Uterus (tissue), 4 donors: ENCODE data around the gene LDB3. TPM values are rescaled to one million over a fixed set of nuclear protein-coding genes. Genes with fewer than 3 reads are reported as not detected.

Experiments
- DNase-seq, 2 donors: peaks; one replicate each; pipeline ENCODE4 v3.0.0-alpha.2; 2019 to 2020
- H3K27ac ChIP-seq, 2 donors: fragments of 200-600 bp; sonication (generic); 1 replicate in 1 of 2; 2 replicates in 1 of 2; pipeline ENCODE4 v1.5.1; 2016 to 2018
- H3K27me3 ChIP-seq, 2 donors: fragments of 200-600 bp; sonication (generic); one replicate each; pipeline ENCODE4 v1.5.1; 2018 to 2019; ENCODE audit warnings: control low read depth in 1 of 2
- H3K36me3 ChIP-seq, 2 donors: fragments of 200-600 bp; sonication (generic); one replicate each; pipeline ENCODE4 v1.5.1; 2019; ENCODE audit warnings: control low read depth in 1 of 2
- H3K4me1 ChIP-seq, 2 donors: fragments of 200-600 bp; sonication (generic); one replicate each; pipeline ENCODE4 v1.5.1; 2018 to 2019; ENCODE audit warnings: control low read depth in 1 of 2
- H3K4me3 ChIP-seq, 2 donors: fragments of 200-600 bp; sonication (generic); 1 replicate in 1 of 2; 2 replicates in 1 of 2; pipeline ENCODE4 v1.5.1; 2018 to 2019; ENCODE audit warnings: mild to moderate bottlenecking in 1 of 2
- H3K9me3 ChIP-seq, 2 donors: fragments of 200-600 bp; sonication (generic); one replicate each; pipeline ENCODE4 v1.5.1; 2019; ENCODE audit warnings: control low read depth in 1 of 2
- CTCF ChIP-seq, 4 experiments: fragments of 200-600 bp in 2 of 4; fragments of 450-650 bp in 2 of 4; sonication (generic) in 2 of 4; IDR thresholded peaks; one replicate each; pipeline ENCODE4 v1.5.1; 2016 to 2019; ENCODE audit warnings: antibody characterized with exemption in 4 of 4, mild to moderate bottlenecking in 2 of 4, moderate library complexity in 1 of 4
- POLR2A ChIP-seq, 2 donors: fragments of 450-650 bp; IDR thresholded peaks; one replicate each; pipeline ENCODE4 v1.6.1; 2016; ENCODE audit warnings: antibody characterized with exemption in 2 of 2, mild to moderate bottlenecking in 1 of 2, moderate library complexity in 1 of 2
- intact Hi-C: fragments of 100-400 bp; cut with DNase I; formaldehyde crosslinking; loops from one replicate; pipeline ENCODE4 v1.15.1; 2023; ENCODE audit warnings: low total_unique reads
- total RNA-seq, 4 donors: library from RNA; depleted of rRNA in 3 of 4; stranded (reverse); fragments of >200 nt in 3 of 4; gene quantifications; one replicate each; pipeline versions ENCODE4 v1.1.0 to v1.2.4, GENCODE V29; 2014 to 2023
- donor health status: DM: yes; HTN: yes; CAD: no.

LDB3 gene
- total RNA-seq, 4 donors from 2014 or later = 0.97 to 33.4 (median 4.2) TPM

- Histone ChIP-seq H3K4me3 (no peak overlapping the region), H3K27ac (no peak overlapping the region), H3K9me3 (no peaks in the 10 kb centered on the region), H3K27me3 (no peaks in the 10 kb centered on the region), H3K36me3 (no peaks in the 10 kb centered on the region), H3K4me1 (no peaks in the 10 kb centered on the region)
- TF ChIP-seq CTCF (IDR thresholded peaks at IDR 0.05) (no peak), POLR2A (IDR thresholded peaks at IDR 0.05) (no peak)
- no peak for DNase-seq
- intact Hi-C loops = no loop called here
These were observed 9.1 kb downstream of the LDB3 start for GRCh38 chr10:86677374-86677773.

- Histone ChIP-seq H3K4me3 (no peak overlapping the region), H3K27me3 (no peaks in the 10 kb centered on the region), H3K4me1 (no peaks in the 10 kb centered on the region), H3K27ac (no peak overlapping the region), H3K36me3 (no peaks in the 10 kb centered on the region), H3K9me3 (no peaks in the 10 kb centered on the region)
- intact Hi-C loops = no loop called here
- no peak for TF ChIP-seq CTCF (IDR thresholded peaks at IDR 0.05)
- no peak for TF ChIP-seq POLR2A (IDR thresholded peaks at IDR 0.05)
- no peak for DNase-seq
These were observed 10.9 kb downstream of the LDB3 start for GRCh38 chr10:86678999-86679792.

- Histone ChIP-seq H3K27me3 (no peaks in the 10 kb centered on the region), H3K36me3 (no peaks in the 10 kb centered on the region), H3K4me1 (no peaks in the 10 kb centered on the region), H3K4me3 (no peak overlapping the region), H3K9me3 (no peaks in the 10 kb centered on the region), H3K27ac (no peak overlapping the region)
- intact Hi-C loops = no loop called here
- TF ChIP-seq CTCF (IDR thresholded peaks at IDR 0.05) (no peak), POLR2A (IDR thresholded peaks at IDR 0.05) (no peak)
- DNase-seq = no peak
These were observed 12.7 kb downstream of the LDB3 start for GRCh38 chr10:86681047-86681446.

GRCh38 chr10:86681722-86682386 is 13.5 kb downstream of the LDB3 start:
- intact Hi-C loops = no loop called here
- no peak for TF ChIP-seq CTCF (IDR thresholded peaks at IDR 0.05)
- TF ChIP-seq POLR2A (IDR thresholded peaks at IDR 0.05) = no peak

GRCh38 chr10:86682675-86683074 is 14.4 kb downstream of the LDB3 start:
- no peak for DNase-seq
- TF ChIP-seq CTCF (IDR thresholded peaks at IDR 0.05) (no peak), POLR2A (IDR thresholded peaks at IDR 0.05) (no peak)
- intact Hi-C loops = no loop called here
- no peaks in the 10 kb centered on the region for H3K9me3 ChIP-seq
- H3K27ac ChIP-seq = peak overlapping the region in 1 of 2 donors; percentile 4
- H3K36me3 ChIP-seq = no peaks in the 10 kb centered on the region
- H3K27me3 ChIP-seq = no peaks in the 10 kb centered on the region
- no peaks in the 10 kb centered on the region for H3K4me1 ChIP-seq
- H3K4me3 ChIP-seq = no peak overlapping the region

More at GRCh38 chr10:86681722-86682386, 13.5 kb downstream of the LDB3 start:
- no peaks in the 10 kb centered on the region for H3K9me3 ChIP-seq
- H3K4me3 ChIP-seq = no peak overlapping the region
- H3K4me1 ChIP-seq = no peaks in the 10 kb centered on the region
- H3K27ac ChIP-seq = no peak overlapping the region
- no peak for DNase-seq
- no peaks in the 10 kb centered on the region for H3K36me3 ChIP-seq
- no peaks in the 10 kb centered on the region for H3K27me3 ChIP-seq
